Aorta (tissue), 5 donors: Measurements from ENCODE around the gene TMIE. TPM values are rescaled to one million over a fixed set of nuclear protein-coding genes. Genes with fewer than 3 reads are reported as not detected.

Experiments used
- ATAC-seq: fragments of 200-7000 bp; cut with Tn5 transposase; one replicate; pipeline ENCODE4 v1.9.1; 2022; ENCODE audit warnings: moderate library complexity; ENCODE audit not compliant: low FRiP score
- DNase-seq, 2 donors: peaks; one replicate each; pipeline ENCODE4 v3.0.0-alpha.2; 2020
- H3K27ac ChIP-seq, 2 donors: one replicate each; pipeline ENCODE4 v1.5.1; 2013; ENCODE audit warnings: low read length in 2 of 2, mild to moderate bottlenecking in 2 of 2, moderate library complexity in 2 of 2, control low read depth in 1 of 2, inconsistent platforms in 1 of 2, low read depth in 1 of 2
- H3K27me3 ChIP-seq, 2 donors: one replicate each; pipeline ENCODE4 v1.6.1; 2013; ENCODE audit warnings: control low read depth in 1 of 2, low read length in 1 of 2, mild to moderate bottlenecking in 1 of 2, moderate library complexity in 1 of 2; ENCODE audit not compliant: insufficient read depth in 2 of 2, control insufficient read depth in 1 of 2
- H3K36me3 ChIP-seq, 2 donors: one replicate each; pipeline ENCODE4 v1.6.1; 2013; ENCODE audit warnings: control low read depth in 1 of 2, low read length in 1 of 2, mild to moderate bottlenecking in 1 of 2; ENCODE audit not compliant: insufficient read depth in 2 of 2, control insufficient read depth in 1 of 2
- H3K4me1 ChIP-seq, 2 donors: one replicate each; pipeline ENCODE4 v1.6.1; 2013; ENCODE audit warnings: low read length in 2 of 2, control low read depth in 1 of 2, mild to moderate bottlenecking in 1 of 2, moderate library complexity in 1 of 2; ENCODE audit not compliant: insufficient read depth in 2 of 2, control insufficient read depth in 1 of 2
- H3K4me3 ChIP-seq, 2 donors: one replicate each; pipeline ENCODE4 v1.5.1; 2013; ENCODE audit warnings: low read length in 2 of 2, control low read depth in 1 of 2, mild to moderate bottlenecking in 1 of 2
- H3K9me3 ChIP-seq: one replicate; pipeline ENCODE4 v1.6.1; 2013; ENCODE audit warnings: mild to moderate bottlenecking, low read length; ENCODE audit not compliant: control insufficient read depth
- WGBS, 2 donors: extraction: QIAGEN DNeasy Blood & Tissue Kit; methylation state at CpG; one replicate each; pipeline ENCODE4 v1.1.7; 2013; 5-methylcytosine and 5-hydroxymethylcytosine counted together
- intact Hi-C, 2 donors: fragments of 100-400 bp; cut with DNase I; formaldehyde crosslinking; loops; one replicate each; pipeline versions ENCODE4 v1.14.2 to v1.15.0; 2022
- polyA plus RNA-seq, 2 donors: library from polyadenylated mRNA; stranded (reverse); fragments of 200-250 nt; gene quantifications; one replicate each; pipeline ENCODE4 v1.2.3, GENCODE V29; 2013
- total RNA-seq, 2 donors: library from RNA; stranded (reverse); fragmentation: NEBNext Ultra II Directional; extraction: Animal tissue kit (Norgen Biotek cat#: 25700); gene quantifications; one replicate each; pipeline ENCODE4 v1.2.1, GENCODE V29; 2021
- donor health status: healthy with polysubstance abuse.
- donor health status: Bipolar disorder and iron deficiency.
- donor health status: DM: no; HTN: no; CAD: no.
- donor health status: DM: no; HTN: no; CAD: no.
- donor health status: DM: yes; HTN: yes; CAD: no.

The TMIE gene
- total and polyA plus RNA-seq, 4 donors: 0.55 to 1.00 (median 0.87) TPM

DNA sequence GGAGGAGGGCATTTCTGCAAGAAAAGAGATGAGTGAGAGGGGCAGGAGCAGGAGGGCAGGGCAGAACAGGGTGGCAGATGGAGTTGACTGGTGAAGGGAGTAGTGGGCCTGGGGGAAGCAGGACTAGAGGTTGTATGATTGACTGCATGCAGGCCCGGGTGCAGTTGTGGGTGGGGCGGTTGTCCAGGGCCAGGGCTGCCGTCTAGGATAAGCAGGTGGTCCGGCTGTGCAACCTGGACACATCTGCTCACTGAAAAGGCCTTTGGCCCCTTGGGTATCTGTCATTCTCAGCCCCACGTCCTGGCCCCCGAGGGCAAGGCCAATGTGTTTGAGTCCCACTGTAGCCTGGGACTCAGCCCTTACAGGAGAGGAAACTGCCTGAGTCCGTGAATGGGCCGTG is 33.1 kb upstream of the TMIE start:
- peak in 1 of 2 donors; percentile 65 for DNase-seq
- intact Hi-C loops: no loop called here
- Histone ChIP-seq H3K27me3 (no peaks in the 10 kb centered on the region), H3K27ac (no peak overlapping the region), H3K9me3 (no peaks in the 10 kb centered on the region), H3K4me3 (no peak overlapping the region), H3K36me3 (no peaks in the 10 kb centered on the region), H3K4me1 (no peaks in the 10 kb centered on the region)
- 77 to 78% methylated on average over 8 of the region's 8 CpGs for WGBS, 2 donors
- ATAC-seq: no peak

DNA sequence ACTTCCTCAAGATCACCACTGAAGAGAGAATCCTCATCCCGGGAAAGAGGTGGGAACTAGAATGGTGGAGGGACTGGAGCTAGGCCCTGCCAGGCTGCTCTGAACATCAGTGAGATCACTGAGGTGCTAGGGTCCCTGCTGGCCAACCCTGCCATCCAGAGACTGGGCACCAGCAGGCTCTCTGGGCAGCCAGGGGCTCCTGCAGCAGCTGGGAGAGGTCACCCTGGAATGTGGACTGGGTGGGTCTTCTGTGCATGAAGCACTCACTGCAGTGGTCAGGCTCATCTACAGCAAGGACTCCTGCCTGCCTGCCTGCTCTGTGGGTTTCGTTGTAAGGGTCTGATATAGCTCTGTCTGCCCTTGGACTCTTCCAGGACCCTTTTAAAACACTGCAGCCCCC is 32.6 kb upstream of the TMIE start:
- intact Hi-C loops: no loop called here
- Histone ChIP-seq H3K27me3 (no peaks in the 10 kb centered on the region), H3K27ac (no peak overlapping the region), H3K4me1 (no peaks in the 10 kb centered on the region), H3K9me3 (no peaks in the 10 kb centered on the region), H3K36me3 (no peaks in the 10 kb centered on the region), H3K4me3 (no peak overlapping the region)
- DNase-seq (peak in 1 of 2 donors; percentile 60), ATAC-seq (no peak)
- 88 to 94% methylated on average over 2 of the region's 2 CpGs for WGBS, 2 donors

DNA sequence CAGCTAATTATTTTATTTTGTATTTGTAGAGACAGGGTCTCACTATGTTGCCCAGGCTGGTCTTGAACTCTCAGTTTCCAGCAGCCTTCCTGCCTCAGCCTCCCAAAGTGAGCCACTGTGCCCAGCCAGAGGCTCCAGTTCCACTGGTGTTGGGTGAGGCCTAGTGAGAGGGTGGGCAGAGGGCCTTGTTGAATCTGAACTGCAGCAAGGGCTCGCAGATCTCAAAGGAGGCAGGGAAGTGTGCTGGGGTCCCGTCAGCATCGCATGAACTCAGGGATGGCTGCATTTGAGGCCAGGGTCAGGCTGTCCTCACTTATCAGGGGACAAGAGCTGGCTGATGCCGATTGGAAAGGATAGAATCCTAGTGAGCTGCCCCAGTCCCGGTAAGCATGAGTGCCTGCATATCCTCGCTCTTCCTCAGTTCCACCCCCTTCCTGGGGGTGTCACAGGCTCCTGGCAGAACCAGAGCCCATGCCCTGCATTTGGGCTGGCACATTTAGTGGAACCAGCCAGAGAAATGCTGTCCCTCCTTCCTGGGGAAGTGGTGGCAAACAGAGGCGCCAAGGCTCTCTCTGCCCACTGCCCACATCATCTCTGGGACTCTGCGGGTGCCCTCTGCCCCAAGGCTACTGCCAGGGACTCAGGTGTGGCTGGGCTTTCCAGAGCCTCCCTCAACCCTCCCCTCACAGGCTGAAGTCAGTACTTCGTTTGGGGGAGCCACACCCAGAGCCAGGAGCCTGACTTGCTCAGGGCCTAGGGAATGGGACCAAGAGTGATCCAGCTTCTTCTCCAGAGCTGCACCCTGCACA is 31.8 kb upstream of the TMIE start:
- Histone ChIP-seq H3K27me3 (no peaks in the 10 kb centered on the region), H3K4me3 (no peak overlapping the region), H3K27ac (no peak overlapping the region), H3K36me3 (no peaks in the 10 kb centered on the region), H3K9me3 (no peaks in the 10 kb centered on the region), H3K4me1 (no peaks in the 10 kb centered on the region)
- intact Hi-C loops: no loop called here
- WGBS, 2 donors: 80 to 84% methylated on average over 9 of the region's 9 CpGs
- ATAC-seq (no peak), DNase-seq (peak; percentile 10 to 37)

DNA sequence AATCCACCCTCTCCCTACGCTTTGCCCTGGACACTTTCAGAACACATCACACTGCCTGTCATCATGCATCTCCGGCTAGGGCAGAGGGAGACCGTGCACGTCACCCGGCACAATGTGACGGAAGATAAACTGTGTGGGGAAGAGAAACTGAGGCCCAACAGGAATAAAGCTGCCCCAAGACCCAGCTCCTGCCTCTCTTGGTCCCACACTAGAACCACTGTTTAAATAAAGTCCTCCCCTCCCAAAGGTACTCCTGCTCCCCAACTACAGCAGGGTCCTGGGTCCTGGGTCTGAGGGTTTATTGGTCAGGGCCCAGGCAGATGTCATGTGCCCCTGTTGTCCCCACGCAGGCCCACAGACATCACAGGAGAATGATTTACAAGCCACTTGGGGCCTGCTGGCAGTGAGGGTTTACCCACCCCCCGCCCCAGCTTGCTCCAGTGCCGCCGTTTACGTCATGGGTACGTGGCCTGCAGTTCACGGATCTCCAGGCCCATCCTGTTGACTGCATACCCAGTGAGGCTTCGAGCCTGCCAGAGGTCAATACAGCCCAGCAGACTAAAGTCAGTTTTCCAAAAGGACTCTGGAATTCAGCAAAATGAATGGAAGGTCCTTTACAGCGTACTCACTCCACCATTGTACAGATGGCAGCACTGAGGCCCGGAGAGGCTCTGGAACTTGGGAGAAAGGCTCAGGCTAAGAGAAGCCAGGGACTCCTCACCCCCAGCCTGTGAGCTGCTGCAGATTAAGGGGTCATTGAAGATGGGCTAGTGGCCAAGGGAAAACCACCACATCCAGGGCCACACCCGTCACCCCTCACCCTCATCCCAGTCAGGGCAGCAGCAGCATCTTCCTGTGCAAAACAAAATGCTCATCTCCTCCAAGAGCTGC is 30.9 kb upstream of the TMIE start:
- no peaks in the 10 kb centered on the region for H3K27me3 ChIP-seq
- no peaks in the 10 kb centered on the region for H3K9me3 ChIP-seq
- no peaks in the 10 kb centered on the region for H3K4me1 ChIP-seq
- intact Hi-C loops: no loop called here
- 84 to 86% methylated on average over 16 to 17 of the region's 17 CpGs for WGBS, 2 donors
- ATAC-seq (no peak), DNase-seq (peak; percentile 32 to 42)
- H3K27ac ChIP-seq: no peak overlapping the region
- H3K4me3 ChIP-seq: no peak overlapping the region
- H3K36me3 ChIP-seq: no peaks in the 10 kb centered on the region

DNA sequence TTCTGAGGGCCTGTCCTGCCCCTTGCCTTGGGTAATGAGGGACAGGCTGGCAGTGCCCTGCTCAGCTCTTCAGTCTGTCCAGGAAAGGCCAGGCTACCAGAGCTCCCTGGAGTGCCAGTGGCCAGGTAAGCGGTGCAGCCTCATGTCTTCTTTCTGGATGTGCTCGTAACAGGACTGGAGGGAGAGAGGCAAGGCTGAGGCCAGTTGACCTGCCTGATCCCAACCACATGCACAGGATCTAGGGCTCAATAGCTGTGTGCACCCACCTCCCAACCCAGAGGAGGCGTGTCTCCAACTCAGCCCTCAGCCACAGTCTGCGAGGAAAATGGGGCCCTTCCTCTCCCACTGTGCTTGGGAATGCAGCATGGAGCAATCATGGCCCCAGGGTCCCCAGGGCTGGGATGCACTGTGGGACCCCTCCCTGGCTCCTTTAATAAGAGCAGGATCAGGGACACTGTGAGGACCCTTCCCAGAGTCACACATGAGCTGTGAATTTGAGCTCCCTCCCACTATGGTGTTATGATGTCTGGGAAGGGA is 30.2 kb upstream of the TMIE start:
- Histone ChIP-seq H3K4me3 (no peak overlapping the region), H3K36me3 (no peaks in the 10 kb centered on the region), H3K9me3 (no peaks in the 10 kb centered on the region), H3K27me3 (no peaks in the 10 kb centered on the region), H3K4me1 (no peaks in the 10 kb centered on the region), H3K27ac (no peak overlapping the region)
- DNase-seq: no peak
- intact Hi-C loops: no loop called here
- no peak for ATAC-seq
- WGBS, 2 donors: 96% methylated on average over 4 of the region's 4 CpGs

DNA sequence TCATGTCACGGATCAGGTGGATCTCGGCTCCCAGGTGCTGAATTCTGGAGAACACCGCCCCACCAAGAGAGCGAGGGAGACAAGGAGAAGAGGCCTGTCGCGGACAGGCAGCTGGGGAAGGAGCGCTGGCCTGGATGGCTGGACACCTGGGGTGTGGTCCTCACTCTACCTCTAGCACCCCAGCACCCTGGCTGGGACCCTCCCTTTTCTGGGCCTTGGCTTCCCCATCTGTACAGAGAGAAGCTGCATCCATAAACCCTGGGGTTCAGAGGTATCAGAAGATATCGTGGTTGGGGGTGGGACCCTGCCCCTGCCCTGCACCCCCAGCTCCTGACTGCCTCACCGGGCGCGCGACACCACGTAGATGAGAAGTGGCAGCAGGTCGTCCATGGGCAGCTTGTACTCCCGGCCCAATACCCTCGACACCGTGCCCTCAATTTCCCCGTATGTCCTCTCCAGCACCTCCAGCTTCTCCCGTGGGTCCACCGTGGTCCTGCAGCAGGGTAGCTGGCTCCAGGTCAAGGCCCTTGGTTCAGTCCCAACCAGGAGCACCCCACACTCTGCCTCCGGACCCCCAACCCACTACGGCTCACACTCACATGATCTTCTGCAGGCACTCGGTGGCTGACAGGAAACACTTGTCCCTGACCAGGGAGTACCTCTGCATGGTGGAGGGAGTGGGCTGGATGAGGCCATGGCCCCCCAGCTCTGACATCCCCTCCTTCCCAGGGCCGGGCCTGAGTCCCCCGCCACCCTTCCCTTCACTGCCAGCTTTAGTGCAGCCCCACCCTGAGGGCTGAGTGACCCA is 29.4 kb upstream of the TMIE start:
- Histone ChIP-seq H3K36me3 (no peaks in the 10 kb centered on the region), H3K27ac (no peak overlapping the region), H3K4me1 (no peaks in the 10 kb centered on the region), H3K27me3 (no peaks in the 10 kb centered on the region), H3K4me3 (no peak overlapping the region), H3K9me3 (no peaks in the 10 kb centered on the region)
- peak; percentile 48 to 62 for DNase-seq
- ATAC-seq: no peak
- 93 to 94% methylated on average over 24 to 25 of the region's 25 CpGs for WGBS, 2 donors
- intact Hi-C loops: no loop called here

GRCh38 chr3:46672349-46672695 is 28.9 kb upstream of the TMIE start:
- no peak for DNase-seq
- H3K36me3 ChIP-seq: no peaks in the 10 kb centered on the region
- no peaks in the 10 kb centered on the region for H3K27me3 ChIP-seq
- intact Hi-C loops: no loop called here
- no peaks in the 10 kb centered on the region for H3K9me3 ChIP-seq
- 93 to 94% methylated on average over 6 of the region's 6 CpGs for WGBS, 2 donors
- no peak overlapping the region for H3K4me3 ChIP-seq
- no peaks in the 10 kb centered on the region for H3K4me1 ChIP-seq
- H3K27ac ChIP-seq: no peak overlapping the region
- ATAC-seq: no peak
